GM12872 (cell line): ENCODE data around the gene PHF2.

Experiments
- TF ChIP-seq, protein P1 (sequence below): IDR thresholded peaks from 3 replicates; pipeline ENCODE4 v1.5.1; 2011; ENCODE audit warnings: low read depth, mild to moderate bottlenecking, low read length, moderate library complexity; ENCODE audit not compliant: insufficient read depth

The PHF2 gene

DNA sequence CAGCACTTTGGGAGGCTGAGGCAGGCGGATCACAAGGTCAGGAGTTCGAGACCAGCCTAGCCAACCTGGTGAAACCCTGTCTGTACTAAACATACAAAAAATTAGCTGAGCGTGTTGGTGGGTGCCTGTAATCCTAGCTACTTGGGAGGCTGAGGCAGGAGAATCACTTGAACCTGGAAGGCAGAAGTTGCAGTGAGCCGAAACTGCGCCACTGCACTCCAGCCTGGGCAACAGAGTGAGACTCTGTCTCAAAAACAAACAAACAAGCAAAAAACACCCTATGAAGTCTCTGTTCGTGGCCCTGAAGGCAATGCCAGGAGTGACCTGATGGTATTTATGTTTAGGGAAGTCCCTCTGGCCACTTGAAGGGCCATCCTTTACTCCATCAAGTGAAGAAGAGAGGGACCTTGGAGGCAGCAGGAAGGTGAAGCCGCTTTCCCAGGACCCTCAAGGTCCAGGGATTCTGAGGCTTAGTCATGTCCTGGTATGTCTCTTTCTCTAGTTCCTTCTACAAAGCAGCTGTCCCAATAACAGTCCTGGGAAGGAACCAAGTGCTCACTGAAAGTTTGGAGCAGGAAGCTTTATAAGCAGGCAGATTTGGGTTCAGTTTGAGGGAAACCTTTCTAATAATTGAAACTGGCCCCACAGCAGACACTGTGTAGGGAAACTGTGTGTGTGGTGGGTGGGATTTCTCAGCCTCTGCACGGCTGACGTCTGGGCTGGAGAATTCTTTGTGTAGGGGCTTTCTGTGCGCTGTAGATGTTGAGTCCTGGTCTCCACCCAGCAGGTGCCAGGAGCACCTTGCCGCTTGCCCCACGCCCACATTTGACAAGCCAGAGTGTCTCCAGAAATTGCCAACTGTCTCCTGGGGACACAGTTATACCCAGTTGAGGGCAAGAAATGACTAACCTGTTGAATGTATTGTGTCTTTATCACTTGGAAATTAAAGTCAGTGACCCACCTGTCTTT lies 12.5 kb downstream of the PHF2 start:
- TF ChIP-seq, protein P1, sequence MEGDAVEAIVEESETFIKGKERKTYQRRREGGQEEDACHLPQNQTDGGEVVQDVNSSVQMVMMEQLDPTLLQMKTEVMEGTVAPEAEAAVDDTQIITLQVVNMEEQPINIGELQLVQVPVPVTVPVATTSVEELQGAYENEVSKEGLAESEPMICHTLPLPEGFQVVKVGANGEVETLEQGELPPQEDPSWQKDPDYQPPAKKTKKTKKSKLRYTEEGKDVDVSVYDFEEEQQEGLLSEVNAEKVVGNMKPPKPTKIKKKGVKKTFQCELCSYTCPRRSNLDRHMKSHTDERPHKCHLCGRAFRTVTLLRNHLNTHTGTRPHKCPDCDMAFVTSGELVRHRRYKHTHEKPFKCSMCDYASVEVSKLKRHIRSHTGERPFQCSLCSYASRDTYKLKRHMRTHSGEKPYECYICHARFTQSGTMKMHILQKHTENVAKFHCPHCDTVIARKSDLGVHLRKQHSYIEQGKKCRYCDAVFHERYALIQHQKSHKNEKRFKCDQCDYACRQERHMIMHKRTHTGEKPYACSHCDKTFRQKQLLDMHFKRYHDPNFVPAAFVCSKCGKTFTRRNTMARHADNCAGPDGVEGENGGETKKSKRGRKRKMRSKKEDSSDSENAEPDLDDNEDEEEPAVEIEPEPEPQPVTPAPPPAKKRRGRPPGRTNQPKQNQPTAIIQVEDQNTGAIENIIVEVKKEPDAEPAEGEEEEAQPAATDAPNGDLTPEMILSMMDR = no peak

DNA sequence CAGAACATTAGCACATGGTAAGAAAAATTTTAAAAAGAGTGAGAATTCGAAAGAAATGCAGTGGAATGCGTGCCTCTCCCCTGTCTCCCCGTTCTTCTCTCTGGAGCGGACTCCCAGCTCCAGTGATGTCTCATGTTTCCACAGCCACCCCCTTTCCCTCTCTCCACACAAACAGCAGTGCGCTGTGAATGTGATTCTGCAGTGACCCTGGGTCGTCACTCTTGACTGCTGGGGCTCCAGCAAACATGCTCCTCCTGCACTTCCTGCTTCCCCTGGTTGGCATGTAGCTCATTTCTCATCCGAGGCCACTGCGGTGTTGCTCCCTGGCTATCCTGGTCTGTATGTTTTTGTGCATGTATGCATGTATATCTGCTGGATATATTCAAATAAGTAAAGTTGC lies 13.3 kb downstream of the PHF2 start:
- TF ChIP-seq, protein P1 = no peak

DNA sequence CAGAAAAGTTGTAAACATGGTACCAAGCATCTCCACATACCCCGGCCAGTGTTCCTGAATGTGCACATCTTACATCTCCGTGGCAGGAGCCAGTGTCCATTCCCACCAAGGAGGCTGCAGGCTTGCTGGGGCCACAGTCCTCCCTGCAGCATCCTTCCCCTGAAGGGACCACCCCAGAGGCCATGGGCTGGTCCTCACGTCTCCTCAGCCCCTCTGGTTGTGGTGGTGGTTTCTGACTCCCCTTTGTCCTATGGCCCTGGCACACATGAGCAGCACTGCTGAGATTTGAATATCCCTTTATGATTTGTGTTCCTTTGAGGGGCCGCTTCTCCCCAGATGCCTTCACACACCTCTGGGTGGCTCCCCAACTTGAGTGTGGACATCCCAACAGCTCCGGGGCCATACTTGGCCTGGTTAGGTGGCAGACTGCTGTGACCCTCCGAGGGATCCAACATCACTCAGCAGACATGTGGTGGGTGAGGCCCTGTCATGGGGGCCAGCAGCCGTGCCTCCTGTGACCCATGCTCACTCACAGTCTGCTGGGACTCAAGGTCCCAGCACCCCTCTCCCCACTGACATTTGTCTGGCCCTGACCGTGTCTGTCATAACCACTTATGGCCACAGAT lies 14.3 kb downstream of the PHF2 start:
- TF ChIP-seq, protein P1 = no peak

DNA sequence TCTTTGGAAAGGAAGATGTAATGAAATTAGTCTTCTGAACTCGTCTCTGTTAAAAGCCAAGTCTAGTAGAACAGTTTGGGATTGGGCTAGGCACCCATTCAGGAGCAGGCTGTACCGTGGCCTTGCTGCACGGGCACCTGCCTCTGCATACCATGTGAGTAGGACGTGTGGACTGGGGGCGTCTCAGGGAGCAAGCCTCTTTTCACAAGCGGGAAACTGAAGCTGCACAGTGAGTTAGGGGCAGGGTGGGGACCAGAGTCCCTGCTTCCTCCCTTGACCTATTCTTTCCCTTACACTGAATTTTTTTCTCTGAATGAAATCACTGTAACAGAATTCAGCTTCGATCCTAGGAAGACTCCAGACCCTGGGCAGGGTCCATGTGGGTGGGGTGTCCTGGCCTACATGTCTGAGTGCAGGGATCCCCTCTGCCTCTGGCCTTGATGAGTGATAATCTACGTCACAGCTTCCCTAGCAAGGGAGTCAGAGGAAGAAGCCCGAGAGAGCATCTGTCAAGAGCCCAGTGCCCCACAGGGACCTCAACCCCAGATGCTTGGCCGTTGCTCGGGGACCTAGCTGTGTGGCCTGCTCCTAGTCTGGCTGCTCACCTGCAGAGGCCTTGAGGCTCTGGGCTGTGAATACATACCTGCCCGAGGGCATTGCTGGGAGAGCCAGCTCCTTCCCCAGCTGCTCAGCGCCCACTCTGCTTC lies 15.1 kb downstream of the PHF2 start:
- TF ChIP-seq, protein P1 = no peak

DNA sequence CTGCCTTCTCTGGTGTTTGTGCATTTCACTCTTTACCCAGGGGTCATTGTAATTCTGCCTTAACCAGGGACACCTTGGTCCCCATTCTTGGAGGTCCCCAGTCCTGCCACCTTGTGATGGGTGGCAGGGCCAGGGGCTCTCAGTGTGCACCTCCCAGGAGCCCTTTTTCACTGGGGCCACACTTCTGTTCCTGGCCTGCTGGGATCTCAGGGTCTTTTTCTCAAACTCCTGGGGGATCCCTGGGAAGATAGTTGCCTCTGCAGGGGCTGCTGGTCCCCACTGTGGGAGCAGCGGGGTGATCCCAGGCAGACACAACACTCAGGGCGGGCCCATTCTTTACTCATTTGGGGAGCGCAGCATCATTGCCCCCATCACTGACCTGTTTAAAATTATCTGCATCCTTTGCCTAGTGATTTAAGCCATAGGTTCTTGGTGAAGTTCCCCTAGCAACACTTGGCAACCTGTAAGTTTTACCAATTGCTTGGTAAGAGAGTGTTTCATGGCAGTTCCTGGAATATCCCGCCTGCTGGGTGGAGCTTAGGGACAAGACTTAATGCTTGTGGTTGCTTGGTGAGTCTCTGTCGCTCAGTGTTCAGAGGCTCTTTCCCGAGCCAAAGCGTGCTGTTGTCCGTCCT lies 15.7 kb downstream of the PHF2 start:
- TF ChIP-seq, protein P1 = no peak

DNA sequence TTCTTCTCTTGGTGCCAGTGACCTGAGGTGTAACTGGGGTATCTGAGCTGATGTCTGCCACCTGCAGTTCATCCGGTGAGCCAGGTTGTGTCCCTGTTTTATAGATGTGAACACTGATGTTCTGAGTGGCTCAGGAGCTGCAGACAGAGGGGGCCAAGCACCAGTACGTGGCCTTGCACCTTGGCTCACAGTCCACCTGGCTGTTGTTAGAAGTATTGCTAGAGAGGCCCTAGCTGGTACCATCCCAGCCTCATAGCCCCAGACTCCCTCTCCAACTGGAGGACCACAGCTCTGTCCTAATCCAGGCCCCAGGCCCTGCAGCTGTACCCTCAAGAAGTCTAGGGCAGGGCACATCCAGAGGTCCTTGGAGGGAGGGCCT lies 16.2 kb downstream of the PHF2 start:
- TF ChIP-seq, protein P1 = peak; percentile 40; the same call in 2 of the 3 replicates
